HG02840 (cell line): ENCODE measurements around the gene CST11.
"Not testable (repeated sequence)": the region's sequence is repeated elsewhere in the genome, so short reads cannot be mapped to it uniquely, and the experiment has no call there.

Experiments used
- ATAC-seq: cut with Tn5 transposase; IDR thresholded peaks from one replicate; pipeline ENCODE4 v1.9.1; 2021; ENCODE audit warnings: mild to moderate bottlenecking, moderate library complexity, moderate number of reproducible peaks; ENCODE audit not compliant: unreplicated experiment, low FRiP score

Gene CST11, protein sequence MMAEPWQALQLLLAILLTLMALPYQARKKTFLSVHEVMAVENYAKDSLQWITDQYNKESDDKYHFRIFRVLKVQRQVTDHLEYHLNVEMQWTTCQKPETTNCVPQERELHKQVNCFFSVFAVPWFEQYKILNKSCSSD

DNA sequence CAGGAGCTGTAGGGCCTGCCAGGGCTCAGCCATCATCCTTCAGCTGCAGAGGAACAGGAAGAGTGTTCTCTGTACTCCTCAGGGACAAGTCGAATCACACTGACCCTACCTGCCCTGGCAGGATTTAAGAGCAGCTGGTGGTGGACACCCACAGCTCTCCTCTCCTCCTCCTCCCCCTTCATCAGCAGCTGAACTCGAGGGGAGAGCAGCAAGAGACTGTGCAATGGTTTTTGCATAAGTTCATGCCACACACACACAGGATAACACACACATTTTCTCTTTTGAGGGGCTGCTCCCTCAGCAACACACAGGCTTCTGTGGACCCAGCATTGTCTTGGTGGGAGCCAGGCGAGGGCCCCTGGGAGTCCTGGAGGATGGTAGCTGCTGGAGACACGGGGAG is at the start of gene CST11:
Gene CST11, minus strand, starts transcription at position 101 of the 400 bp plus-strand sequence. Its CDS starts 65 bp downstream, at position 36.
- ATAC-seq: no peak

DNA sequence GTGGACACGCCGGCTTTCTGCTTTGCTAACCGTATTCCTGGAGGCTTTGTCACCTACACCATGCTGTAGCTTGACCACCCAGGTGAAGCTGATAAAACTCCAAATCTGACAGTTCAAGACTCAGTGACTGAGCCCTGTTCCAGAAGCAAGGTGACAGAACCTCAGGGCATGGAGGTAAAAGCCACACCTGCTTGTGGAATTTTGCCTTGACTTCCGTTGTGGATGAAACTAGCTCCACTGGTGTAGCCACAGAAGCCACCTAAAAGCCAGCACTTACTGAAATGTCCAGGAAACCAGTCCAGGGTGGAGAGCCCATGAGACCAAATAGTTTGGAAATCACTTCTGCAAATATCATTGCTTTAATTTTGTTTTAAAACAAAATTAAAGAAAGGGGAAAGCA is 49.2 kb upstream of the CST11 start:
- ATAC-seq: no peak

DNA sequence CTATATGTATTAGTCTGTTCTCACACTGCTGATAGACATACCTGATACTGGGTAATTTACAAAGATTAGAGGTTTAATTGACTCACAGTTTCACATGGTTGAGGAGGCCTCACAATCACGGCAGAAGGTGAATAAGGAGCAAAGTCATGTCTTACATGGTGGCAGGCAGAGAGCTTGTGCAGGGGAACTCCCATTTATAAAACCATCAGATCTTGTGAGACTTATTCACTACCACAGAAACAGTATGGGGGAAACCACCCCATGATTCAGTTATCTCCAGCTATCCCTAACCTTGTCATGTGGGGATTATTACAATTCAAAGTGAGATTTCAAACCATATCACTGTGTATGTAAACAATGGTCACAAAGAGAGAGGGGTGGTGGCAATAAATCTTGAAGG is 44.9 kb upstream of the CST11 start:
- no peak for ATAC-seq

DNA sequence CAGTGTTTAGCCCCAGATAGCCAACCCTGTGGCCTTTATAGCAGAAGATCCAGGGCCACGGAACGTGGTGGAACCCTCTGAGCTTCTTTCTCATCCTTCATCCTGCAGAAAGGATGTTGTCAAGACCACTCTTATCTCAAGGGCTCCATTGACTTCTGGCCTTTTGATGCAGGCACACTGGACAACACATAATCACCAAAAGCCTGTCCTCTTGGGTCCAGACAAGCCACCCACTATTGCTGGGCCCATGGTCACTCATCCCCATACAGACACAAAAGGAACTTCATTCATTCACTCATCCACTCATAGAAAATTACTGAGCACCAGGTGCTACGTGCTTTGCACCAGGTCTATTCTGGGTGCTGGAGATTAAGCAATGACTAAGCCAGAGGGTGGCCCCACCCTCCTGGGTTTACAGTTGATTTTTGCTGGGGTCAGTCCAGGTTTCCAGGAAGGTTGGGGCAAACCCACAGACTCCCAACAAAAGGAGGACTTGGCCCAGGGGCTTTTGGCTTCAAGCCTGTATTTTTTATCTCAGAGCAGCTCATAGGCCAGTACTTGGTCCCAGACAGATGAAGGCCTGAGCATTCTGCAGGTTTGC is 40.6 kb upstream of the CST11 start:
- no peak for ATAC-seq

DNA sequence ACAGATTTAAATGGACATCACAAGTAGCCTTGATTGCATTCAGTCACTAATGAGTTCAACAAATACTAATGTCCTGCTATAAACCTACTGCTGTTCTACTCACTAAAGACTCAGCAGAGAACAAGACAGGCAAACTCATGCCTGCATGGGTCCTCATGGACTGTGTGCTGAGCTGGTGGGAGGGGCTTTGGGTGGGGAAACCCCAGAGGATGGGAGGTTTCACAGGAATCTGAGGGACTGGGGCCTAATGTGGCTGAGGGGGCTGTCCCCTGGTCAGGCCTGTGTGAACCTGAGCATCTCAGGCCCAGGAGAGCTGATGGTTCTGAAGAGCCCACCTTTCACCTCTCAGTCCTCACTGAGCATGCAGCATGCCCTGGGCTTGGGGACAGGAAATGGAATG is 39.6 kb upstream of the CST11 start:
- ATAC-seq: no peak

DNA sequence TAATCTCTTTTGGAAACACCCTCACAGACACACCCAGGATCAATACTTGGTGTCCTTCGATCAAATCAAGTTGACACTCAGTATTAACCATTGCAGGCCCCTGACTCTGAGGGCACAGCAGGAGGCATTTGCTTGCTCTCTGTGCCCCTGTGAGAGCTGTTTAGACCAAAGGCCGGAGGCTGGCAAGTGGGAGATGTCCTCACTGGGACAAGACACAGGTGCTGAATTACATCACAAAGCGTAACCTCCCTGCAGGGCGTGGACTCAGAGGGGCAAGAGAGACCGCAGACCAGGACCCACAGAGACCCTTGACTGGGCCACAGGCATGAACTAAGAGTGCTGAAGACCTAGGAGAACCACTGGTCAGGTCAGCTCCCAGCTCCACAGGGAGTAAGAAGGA is 38.1 kb upstream of the CST11 start, which contains the start of gene CST8:
Gene CST8, plus strand, starts transcription at position 301 of the 400 bp plus-strand sequence. CDS start 551 bp downstream, outside the sequence.
- ATAC-seq: no peak

DNA sequence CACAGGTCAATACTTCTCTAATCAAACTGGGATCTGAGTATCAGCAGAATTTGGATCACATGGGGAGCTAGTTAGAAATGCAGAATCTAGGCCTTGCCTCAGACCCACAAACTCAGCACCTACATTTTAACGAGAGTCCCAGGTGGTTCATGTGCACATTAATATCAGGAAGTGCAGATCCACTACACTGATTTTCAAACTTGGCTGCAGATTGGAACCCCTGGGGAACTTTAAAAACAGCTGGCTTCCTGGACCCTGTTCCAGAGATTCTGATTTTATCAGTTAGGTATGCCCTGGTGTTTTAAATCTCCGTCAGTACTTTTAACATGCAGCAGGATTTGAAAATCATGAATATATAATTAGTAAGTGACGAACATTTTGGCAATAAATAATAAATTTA is 36.3 kb upstream of the CST11 start:
- no peak for ATAC-seq

DNA sequence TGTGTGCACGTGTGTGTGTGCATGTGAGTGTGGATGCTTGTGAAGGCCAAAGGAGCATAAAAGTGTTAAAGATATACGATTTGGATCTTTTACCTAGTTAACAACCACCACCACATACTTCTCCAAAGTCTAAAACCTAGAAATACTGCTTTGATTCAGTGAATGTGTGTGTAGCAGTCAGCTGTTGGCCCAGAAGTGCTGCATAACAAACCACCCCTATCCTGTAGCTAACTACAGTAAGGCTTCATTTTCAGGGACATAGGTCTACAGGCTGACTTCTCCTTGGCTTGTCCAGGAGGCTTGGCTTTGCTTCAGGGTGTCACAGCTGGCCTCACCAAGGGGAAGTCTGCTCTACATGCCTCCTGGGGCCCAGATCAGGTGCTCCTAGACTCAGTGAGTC is 35.8 kb upstream of the CST11 start:
- no peak for ATAC-seq

DNA sequence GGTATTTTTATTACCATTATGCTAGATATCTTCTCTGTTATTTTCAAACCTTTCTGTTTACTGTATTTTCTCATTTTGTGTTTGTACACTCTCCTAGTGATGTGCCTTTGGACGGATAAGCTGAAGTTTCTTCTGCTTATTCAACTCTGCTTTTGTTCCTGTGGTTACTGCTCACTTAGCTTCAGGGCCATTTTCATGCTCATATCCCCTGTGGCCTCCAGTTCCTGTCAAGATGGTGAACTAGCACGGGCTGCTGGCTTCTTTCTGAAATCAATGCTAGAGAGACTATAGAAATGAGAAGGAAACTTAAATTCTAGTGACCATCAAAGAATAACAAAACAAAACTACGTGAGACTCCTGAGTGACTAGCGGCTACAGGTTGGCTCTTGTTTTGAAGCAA is 31.4 kb upstream of the CST11 start:
- no peak for ATAC-seq

DNA sequence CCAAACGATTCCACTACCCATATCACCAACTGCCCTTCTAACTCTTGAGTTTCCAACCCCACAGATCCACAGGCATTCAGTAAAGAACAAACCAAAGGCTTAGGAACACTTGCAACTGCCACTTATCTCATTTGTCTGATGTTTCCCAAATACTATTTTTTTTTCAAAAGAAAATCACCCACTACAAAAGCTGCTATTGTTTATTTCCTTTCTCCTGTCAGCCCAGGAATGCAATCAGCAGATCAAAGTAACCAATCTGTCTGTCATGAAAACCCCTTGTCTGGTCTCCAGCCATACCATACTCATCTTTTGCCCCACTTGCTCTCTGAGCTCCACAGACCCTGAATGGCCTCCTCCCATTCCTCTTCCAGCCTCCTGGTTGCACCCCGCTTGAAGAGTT is 29.5 kb upstream of the CST11 start:
- no peak for ATAC-seq

DNA sequence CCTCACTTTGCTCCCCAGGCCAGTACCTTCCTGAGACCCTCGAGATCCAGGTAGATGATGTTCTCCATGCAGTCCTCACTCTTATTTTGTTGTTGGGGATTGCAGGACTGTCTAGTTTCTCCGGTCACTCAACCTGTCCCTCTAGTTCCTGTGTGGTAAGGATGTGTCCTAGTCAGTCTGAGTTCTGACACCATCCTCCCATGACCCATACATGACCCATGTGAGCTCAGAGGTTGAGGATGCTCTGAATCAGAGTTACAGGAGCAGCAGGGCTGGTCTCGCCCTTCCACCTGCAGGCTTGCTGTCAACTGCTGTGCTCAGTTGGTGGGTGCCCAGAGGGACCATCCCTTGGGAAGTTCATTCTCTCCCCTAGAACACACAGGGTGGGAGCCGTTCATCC is 26.4 kb upstream of the CST11 start:
- ATAC-seq: no peak

DNA sequence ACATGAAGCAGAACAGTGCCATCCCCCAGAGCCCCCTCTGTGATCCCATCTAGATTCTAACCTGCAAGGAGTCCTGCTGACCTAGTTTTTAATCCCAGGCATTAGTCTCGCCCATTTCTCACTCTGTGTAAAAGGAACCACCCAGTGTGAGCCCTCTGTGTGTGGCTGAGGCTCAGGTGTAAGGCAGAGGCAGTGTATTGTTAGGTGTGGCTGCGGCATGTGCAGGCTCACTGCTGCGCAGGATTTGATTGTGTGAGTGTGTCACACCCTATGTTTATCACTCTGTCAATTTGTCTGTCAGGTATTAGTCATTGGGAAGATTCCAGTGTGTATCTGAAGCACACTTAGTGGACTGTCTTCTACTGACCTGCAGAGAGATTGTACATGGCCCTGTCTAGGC is 24.5 kb upstream of the CST11 start:
- ATAC-seq: no peak

DNA sequence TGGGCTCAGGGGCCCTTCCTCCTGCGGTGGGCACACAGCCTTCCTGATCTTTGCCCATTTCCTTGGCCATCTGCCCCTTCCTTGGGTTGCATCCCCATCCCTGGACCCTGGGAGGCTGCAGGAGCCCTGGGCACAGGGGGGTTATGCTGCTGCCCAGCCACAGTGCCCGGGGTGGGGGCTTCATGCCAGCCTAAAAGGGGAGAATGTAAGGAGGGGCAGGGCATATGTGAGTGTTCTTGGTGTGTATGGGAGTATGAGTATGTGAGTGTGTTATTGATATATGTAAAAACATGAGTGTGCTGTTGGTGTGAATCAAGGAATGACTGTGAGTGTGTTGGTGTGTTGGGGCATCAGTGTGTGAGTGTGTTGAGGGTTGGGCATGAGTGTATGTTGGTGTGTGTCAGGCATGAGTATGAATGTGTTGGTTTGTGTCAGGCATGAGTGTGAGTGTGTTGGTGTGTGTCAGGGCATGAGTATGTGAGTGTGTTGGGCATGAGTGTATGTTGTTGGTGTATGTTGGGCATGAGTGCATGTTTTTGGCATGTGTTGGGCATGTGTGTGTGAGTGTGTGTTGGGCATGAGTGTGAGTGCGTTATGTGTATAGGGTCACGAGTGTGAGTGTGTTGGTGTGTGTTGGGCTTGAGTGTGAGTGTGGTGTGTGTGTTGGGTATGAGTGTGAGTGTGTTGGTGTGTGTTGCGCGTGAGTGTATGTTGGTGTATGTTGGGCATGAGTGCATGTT is 23.5 kb upstream of the CST11 start:
- ATAC-seq: no peak

DNA sequence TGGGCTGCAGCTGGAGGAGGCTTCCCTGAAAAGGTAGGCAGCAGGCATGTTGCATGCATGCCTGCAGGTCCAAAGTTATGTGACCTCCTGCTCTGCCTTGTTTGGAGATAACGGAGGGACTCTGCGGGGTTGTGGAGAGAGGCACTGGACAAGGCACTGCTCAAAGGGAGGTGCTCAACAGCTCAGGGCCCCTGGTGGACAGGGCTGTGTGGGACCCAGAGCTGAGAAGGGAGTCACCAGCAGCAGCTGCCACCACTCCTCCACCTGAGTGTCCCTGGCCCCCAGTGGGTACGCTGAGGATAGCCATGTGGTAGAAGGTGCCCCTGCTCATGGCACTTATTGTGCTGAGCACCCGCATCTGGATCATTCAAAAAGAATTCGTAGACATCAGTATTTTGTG is 22.7 kb upstream of the CST11 start:
- no peak for ATAC-seq

DNA sequence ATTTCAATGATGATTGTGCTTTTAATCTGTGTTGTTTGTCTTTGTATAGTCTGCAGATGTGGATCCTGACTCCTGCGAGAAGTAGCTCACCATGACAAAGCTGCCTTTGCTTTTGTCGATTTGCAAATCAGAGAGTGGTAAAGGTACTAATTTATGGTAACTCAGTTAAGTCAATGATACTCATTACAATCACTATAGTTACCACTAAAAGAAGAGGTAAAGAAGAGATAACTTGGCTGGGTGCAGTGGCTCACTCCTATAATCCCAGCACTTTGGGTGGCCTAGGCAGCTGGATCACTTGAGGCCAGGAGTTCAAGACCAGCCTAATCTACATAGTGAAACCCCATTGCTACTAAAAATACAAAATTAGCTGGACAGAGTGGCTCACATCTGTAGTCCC is 20.6 kb upstream of the CST11 start:
- ATAC-seq: not testable (repeated sequence)

DNA sequence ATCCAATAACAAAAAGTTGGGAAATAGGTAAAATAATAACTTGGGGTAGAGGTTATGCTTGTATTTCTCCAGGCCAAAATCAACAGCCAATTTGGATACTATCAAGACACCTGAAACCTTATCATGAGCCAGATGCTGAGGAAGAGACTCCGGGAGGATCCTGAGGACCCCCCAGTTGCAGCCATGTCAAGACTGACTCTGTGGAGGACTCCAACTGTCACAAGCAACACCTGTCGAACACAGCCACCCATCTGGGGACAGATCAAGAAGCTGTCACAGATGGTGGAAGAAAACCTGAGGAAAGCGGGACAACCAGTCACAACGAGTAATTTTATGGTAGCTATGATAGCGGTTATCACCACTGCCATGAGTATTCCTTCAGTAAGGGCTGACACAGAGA is 19.6 kb upstream of the CST11 start:
- ATAC-seq: not testable (repeated sequence)

DNA sequence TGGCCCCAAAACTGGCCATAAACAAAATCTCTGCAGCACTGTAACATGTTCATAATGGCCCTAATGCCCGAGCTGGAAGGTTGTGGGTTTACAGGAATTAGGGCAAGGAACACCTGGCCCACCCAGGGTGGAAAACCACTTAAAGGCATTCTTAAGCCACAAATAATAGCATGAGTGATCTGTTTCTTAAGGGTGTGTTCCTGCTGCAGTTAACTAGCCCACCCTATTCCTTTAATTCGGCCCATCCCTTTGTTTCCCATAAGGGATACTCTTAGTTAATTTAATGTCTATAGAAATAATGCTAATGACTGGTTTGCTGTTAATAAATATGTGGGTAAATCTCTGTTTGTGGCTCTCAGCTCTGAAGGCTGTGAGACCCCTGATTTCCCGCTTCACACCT is 14.3 kb upstream of the CST11 start:
- ATAC-seq: not testable (repeated sequence)

DNA sequence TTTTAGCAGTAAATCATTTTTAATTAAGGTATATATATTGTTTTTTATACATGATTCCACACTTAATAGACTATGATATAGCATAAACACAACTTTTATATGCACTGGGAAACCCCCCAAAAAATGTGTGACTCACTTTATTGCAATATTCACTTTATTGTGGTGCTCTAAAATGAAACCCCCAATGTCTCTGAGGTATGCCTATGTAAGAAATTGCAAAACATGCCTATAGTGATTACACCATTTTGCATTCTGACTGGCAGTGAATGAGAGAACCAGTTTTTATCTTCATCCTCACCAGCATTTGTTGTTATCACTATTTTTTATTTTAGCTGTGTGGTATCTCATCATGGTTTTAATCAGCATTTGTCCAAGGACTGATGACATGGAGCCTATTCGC is 8.5 kb upstream of the CST11 start:
- ATAC-seq: no peak

DNA sequence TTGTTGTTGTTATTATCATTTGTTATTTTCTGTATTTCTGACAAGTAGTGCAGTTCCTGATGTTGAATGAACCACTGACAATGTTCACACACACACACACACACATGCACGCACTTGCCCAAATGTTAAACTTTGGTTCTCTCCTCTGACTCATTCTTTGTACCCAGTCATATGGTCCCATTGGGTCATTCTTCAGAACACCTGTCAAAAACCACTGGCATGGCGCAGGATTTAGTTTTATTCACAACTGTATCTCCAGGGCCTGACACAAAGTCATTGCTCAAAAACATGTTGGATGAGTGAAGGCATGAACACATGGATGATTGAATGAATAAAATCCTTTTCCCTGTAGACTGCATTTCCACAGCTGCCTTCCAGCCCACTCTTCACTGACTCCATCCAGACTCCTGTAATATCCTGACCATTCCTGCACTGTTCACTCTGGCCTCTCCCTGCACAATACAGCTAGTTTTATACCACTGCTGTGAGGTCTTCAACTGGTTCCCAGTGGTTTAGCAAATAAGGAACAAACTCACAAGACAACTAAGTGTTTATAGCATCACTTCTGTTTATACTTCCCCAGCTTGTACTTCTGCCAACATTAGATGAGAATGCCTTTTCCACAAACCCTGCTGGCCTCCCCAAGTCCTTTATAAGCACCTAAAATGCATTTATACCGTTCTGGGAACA is 6.9 kb upstream of the CST11 start:
- ATAC-seq: no peak

DNA sequence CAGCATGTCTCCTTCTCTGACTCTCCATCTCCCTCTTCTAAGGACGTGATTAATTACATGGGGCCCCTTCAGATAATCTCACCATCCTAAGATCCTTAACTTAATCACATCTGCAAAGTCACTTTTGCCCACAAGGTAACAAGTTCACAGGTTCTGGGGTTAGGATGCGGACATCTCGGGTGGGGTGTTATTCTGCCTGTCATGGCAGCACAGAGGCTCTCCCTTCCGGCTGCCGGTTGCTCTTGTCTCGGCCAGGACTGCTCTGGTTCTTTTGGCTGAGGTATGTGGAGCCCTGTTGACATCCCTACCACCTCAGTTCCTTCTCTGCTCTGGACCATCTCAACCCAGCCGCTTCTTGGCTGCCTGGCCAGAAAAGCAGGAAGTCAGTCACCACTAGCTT is 4.2 kb upstream of the CST11 start:
- ATAC-seq: no peak

DNA sequence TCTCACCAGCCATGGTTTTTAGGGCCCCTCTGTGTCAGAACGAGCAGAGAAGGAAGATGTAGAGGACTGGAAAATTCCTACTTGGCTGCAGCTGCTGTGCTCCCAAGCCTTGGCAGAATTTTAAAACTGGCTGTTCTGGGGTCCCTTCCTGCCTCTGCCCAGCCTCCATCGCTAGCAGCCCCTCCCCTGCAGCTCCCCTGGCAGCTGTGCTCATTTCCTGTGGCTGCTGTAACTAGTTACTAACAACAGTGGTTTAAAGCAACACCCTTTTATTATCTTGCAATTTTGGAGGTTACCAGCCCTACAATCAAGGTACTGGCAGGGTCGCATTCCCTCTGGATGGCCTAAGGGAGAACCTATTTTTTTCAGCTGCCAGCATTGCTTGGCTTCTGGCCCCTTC is 3.7 kb upstream of the CST11 start:
- ATAC-seq: no peak
